Measurements from ENCODE around the gene PLCD3. TPM values are rescaled to one million over a fixed set of nuclear protein-coding genes. Genes with fewer than 3 reads are reported as not detected.

The PLCD3 gene
- total and polyA plus RNA-seq, 2 of the 13 experiments (the other 11 are each of a cell fraction or from before 2014, with no cell fraction given): 11.3 to 39.1 TPM

- TF ChIP-seq THYN1 (CRISPR knock-in tag; IDR thresholded peaks at IDR 0.05; ENCODE audit: borderline replicate concordance, low read depth): no peak
- TF ChIP-seq ADNP (CRISPR knock-in tag; IDR thresholded peaks at IDR 0.05): no peak
- TF ChIP-seq HHEX (CRISPR knock-in tag; IDR thresholded peaks at IDR 0.05): no peak
- no peak; the same call in 1 of the 2 replicates for TF ChIP-seq CBX2 (IDR thresholded peaks at IDR 0.05; ENCODE audit: low read depth, low read length)
- TF ChIP-seq CBX2 (CRISPR knock-in tag; IDR thresholded peaks at IDR 0.05; ENCODE audit: low read depth): peak; percentile 86
- TF ChIP-seq FOSL1 (CRISPR knock-in tag; IDR thresholded peaks at IDR 0.05; ENCODE audit: borderline replicate concordance): peak; percentile 44; the same call in 1 of the 2 replicates
- TF ChIP-seq RARA (CRISPR knock-in tag; IDR thresholded peaks at IDR 0.05): peak; percentile 45; the same call in 1 of the 2 replicates
- no peak; the same call in 1 of the 2 replicates for TF ChIP-seq HNRNPUL1 (IDR thresholded peaks at IDR 0.05; ENCODE audit: low read depth, low read length)
- TF ChIP-seq ZNF441 (CRISPR knock-in tag; IDR thresholded peaks at IDR 0.05; ENCODE audit: borderline replicate concordance): peak; percentile 78
- peak; percentile 76 for TF ChIP-seq KMT2A (CRISPR knock-in tag; IDR thresholded peaks at IDR 0.05)
- peak; percentile 20; the same call in 1 of the 2 replicates for TF ChIP-seq NAIF1 (CRISPR knock-in tag; IDR thresholded peaks at IDR 0.05; ENCODE audit: borderline replicate concordance)
- TF ChIP-seq KLF13 (CRISPR knock-in tag; IDR thresholded peaks at IDR 0.05): peak; percentile 34; the same call in 1 of the 2 replicates
- TF ChIP-seq ZNF660 (CRISPR knock-in tag; IDR thresholded peaks at IDR 0.05; ENCODE audit: borderline replicate concordance, low read depth): no peak; the same call in 1 of the 2 replicates
- peak; percentile 74 for TF ChIP-seq CHD2 (IDR thresholded peaks at IDR 0.05; ENCODE audit: low read depth, low read length)
- no peak for TF ChIP-seq SRF (IDR thresholded peaks at IDR 0.05; ENCODE audit: low read depth, low read length)
- TF ChIP-seq RFXAP (CRISPR knock-in tag; IDR thresholded peaks at IDR 0.05; ENCODE audit: borderline replicate concordance): peak; percentile 89
- no peak for TF ChIP-seq ATF7 (IDR thresholded peaks at IDR 0.05)
- TF ChIP-seq ATF7 (CRISPR knock-in tag; IDR thresholded peaks at IDR 0.05): peak; percentile 87; the same call in 1 of the 2 replicates
- 0 out of 2 replicates have a peak, but pooled peaks have one; percentile 51 for TF ChIP-seq ZNF549 (CRISPR knock-in tag; IDR thresholded peaks at IDR 0.05)
- TF ChIP-seq FOXC1 (CRISPR knock-in tag; IDR thresholded peaks at IDR 0.05; ENCODE audit: borderline replicate concordance): peak; percentile 92
- TF ChIP-seq, protein P1, sequence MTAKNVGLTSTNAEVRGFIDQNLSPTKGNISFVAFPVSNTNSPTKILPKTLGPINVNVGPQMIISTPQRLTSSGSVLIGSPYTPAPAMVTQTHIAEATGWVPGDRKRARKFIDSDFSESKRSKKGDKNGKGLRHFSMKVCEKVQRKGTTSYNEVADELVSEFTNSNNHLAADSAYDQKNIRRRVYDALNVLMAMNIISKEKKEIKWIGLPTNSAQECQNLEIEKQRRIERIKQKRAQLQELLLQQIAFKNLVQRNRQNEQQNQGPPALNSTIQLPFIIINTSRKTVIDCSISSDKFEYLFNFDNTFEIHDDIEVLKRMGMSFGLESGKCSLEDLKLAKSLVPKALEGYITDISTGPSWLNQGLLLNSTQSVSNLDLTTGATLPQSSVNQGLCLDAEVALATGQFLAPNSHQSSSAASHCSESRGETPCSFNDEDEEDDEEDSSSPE (CRISPR knock-in tag; IDR thresholded peaks at IDR 0.05): no peak
- TF ChIP-seq MEIS1 (CRISPR knock-in tag; IDR thresholded peaks at IDR 0.05; ENCODE audit: borderline replicate concordance): no peak; the same call in 1 of the 2 replicates
- TF ChIP-seq ZNF878 (CRISPR knock-in tag; IDR thresholded peaks at IDR 0.05): peak; percentile 71; the same call in 1 of the 2 replicates
- TF ChIP-seq YEATS4 (CRISPR knock-in tag; IDR thresholded peaks at IDR 0.05; ENCODE audit: borderline replicate concordance): peak; percentile 88; the same call in 1 of the 2 replicates
- TF ChIP-seq ZSCAN29 (CRISPR knock-in tag; conservative IDR thresholded peaks at IDR 0.05): peak; percentile 76
- TF ChIP-seq RARG (CRISPR knock-in tag; IDR thresholded peaks at IDR 0.05; ENCODE audit: low read depth): peak; percentile 43
- TF ChIP-seq, protein P2, sequence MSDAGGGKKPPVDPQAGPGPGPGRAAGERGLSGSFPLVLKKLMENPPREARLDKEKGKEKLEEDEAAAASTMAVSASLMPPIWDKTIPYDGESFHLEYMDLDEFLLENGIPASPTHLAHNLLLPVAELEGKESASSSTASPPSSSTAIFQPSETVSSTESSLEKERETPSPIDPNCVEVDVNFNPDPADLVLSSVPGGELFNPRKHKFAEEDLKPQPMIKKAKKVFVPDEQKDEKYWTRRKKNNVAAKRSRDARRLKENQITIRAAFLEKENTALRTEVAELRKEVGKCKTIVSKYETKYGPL (CRISPR knock-in tag; IDR thresholded peaks at IDR 0.05): peak; percentile 74; the same call in 1 of the 2 replicates
- peak; percentile 88; the same call in 1 of the 2 replicates for TF ChIP-seq SRY (CRISPR knock-in tag; IDR thresholded peaks at IDR 0.05)
These were observed 28.4 kb upstream of the PLCD3 start (continued) for GRCh38 chr17:45160447-45161287.
